Thyroid gland (tissue), 4 donors: ENCODE data around the gene NMRAL1. TPM values are rescaled to one million over a fixed set of nuclear protein-coding genes. Genes with fewer than 3 reads are reported as not detected.

Experiments used
- DNase-seq, 2 donors: peaks; one replicate each; pipeline ENCODE4 v3.0.0-alpha.2; 2019
- H3K27ac ChIP-seq, 3 donors: fragments of 200-600 bp; sonication (generic); 1 replicate in 2 of 3; 2 replicates in 1 of 3; pipeline ENCODE4 v1.5.1; 2016 to 2019; ENCODE audit warnings: mild to moderate bottlenecking in 1 of 3, moderate library complexity in 1 of 3
- H3K27me3 ChIP-seq: fragments of 200-600 bp; sonication (generic); one replicate; pipeline ENCODE4 v1.5.1; 2019
- H3K36me3 ChIP-seq, 2 donors: fragments of 200-600 bp; sonication (generic); one replicate each; pipeline ENCODE4 v1.5.1; 2016 to 2019
- H3K4me1 ChIP-seq, 2 donors: fragments of 200-600 bp; sonication (generic); one replicate each; pipeline ENCODE4 v1.5.1; 2017 to 2019
- H3K4me3 ChIP-seq, 3 donors: fragments of 200-600 bp; sonication (generic); replicated peaks in 1 of 3; 1 replicate in 2 of 3; 2 replicates in 1 of 3; pipeline ENCODE4 v1.5.1; 2016; ENCODE audit warnings: mild to moderate bottlenecking in 1 of 3
- H3K9me3 ChIP-seq: fragments of 200-600 bp; sonication (generic); one replicate; pipeline ENCODE4 v1.5.1; 2017
- POLR2A ChIP-seq, 2 donors: fragments of 450-650 bp; IDR thresholded peaks; one replicate each; pipeline ENCODE4 v1.6.1; 2017; ENCODE audit warnings: antibody characterized with exemption in 2 of 2, mild to moderate bottlenecking in 2 of 2, moderate library complexity in 1 of 2
- WGBS, 2 donors: methylation state at CpG; one replicate each; pipeline ENCODE4 v1.1.5; 2017; 5-methylcytosine and 5-hydroxymethylcytosine counted together
- intact Hi-C: fragments of 100-400 bp; cut with DNase I; formaldehyde crosslinking; loops from one replicate; pipeline ENCODE4 v1.15.1; 2023
- small RNA-seq: library from RNA; depleted of rRNA; stranded (forward); fragments of <200 nt; gene quantifications from one replicate; pipeline ENCODE3, GENCODE V24; 2016
- total RNA-seq, 4 donors: library from RNA; depleted of rRNA; stranded (reverse); fragments of >200 nt; gene quantifications; one replicate each; pipeline ENCODE4 v1.2.3, GENCODE V29; 2016
- TF ChIP-seq, protein P1 (sequence below), 6 experiments: fragments of 200-600 bp in 3 of 6; fragments of 450-650 bp in 3 of 6; sonication (generic) in 3 of 6; IDR thresholded peaks; one replicate each; pipeline ENCODE4 v1.5.1; 2016 to 2019; ENCODE audit warnings: antibody characterized with exemption in 6 of 6, mild to moderate bottlenecking in 2 of 6, inconsistent platforms in 1 of 6, moderate library complexity in 1 of 6

The NMRAL1 gene
- total RNA-seq, 4 donors from 2014 or later: 40.0 to 88.8 (median 57.6) TPM

DNA sequence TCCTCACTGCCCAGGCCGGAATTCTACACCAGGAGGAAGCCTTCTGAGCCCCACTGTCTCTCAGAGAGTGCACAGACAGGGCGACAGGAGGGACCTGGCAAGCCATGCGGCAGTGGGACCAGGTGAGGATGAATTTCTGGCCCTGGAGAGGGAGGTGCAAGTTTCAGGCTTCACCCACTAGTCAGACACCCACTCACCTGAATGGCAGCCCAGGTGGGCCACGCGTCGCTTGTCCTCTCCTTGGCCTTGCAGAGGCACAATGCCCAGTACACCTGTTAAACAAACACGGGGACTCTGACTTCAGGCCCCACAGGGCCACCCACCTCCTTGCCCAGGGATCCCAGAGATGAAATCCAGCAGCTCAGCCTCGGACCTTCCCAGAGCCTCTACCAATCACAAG is 62.3 kb downstream of the NMRAL1 start:
- Histone ChIP-seq H3K27me3 (no peaks in the 10 kb centered on the region), H3K4me3 (no peak overlapping the region), H3K27ac (no peak overlapping the region), H3K4me1 (peaks cover 10 to 13% of the 10 kb centered on the region in 2 donors), H3K9me3 (no peaks in the 10 kb centered on the region), H3K36me3 (peaks cover 12 to 14% of the 10 kb centered on the region in 2 donors)
- intact Hi-C loops: no loop called here
- WGBS, 2 donors: 87 to 94% methylated on average over 3 to 7 of the region's 8 CpGs
- TF ChIP-seq, protein P1, sequence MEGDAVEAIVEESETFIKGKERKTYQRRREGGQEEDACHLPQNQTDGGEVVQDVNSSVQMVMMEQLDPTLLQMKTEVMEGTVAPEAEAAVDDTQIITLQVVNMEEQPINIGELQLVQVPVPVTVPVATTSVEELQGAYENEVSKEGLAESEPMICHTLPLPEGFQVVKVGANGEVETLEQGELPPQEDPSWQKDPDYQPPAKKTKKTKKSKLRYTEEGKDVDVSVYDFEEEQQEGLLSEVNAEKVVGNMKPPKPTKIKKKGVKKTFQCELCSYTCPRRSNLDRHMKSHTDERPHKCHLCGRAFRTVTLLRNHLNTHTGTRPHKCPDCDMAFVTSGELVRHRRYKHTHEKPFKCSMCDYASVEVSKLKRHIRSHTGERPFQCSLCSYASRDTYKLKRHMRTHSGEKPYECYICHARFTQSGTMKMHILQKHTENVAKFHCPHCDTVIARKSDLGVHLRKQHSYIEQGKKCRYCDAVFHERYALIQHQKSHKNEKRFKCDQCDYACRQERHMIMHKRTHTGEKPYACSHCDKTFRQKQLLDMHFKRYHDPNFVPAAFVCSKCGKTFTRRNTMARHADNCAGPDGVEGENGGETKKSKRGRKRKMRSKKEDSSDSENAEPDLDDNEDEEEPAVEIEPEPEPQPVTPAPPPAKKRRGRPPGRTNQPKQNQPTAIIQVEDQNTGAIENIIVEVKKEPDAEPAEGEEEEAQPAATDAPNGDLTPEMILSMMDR (IDR thresholded peaks at IDR 0.05): no peak
- no peak for TF ChIP-seq POLR2A (IDR thresholded peaks at IDR 0.05)
- no peak for DNase-seq

Small RNA genes lying within 50 kb of the gene (small RNA-seq; reads per million reads assigned to genes)
- not detected for gene AC012676.2

Other genes starting within 250 kb of the NMRAL1 start
- gene SRL, start 232.5 kb downstream of the NMRAL1 start, total RNA-seq: 1 to 10 TPM in 1 of 4 donors, under 1 TPM in 3; 0.67 to 1.1 (median 0.84) TPM
- 1 to 10 TPM; 3.8 to 6.3 (median 5.4) TPM for gene TFAP4, start 201.6 kb downstream of the NMRAL1 start, total RNA-seq
- 1 to 10 TPM; 5.5 to 7.6 (median 6.7) TPM for gene GLIS2, start 158.6 kb downstream of the NMRAL1 start, total RNA-seq
- 10 to 100 TPM in 3 of 4 donors, 1 to 10 TPM in 1; 5.6 to 60.2 (median 27.3) TPM for gene PAM16, start 123.3 kb downstream of the NMRAL1 start, total RNA-seq
- gene VASN, start 102.8 kb downstream of the NMRAL1 start, total RNA-seq: 10 to 100 TPM; 21.9 to 47.0 (median 28.8) TPM
- 10 to 100 TPM; 17.9 to 53.7 (median 29.7) TPM for gene CORO7, start 58.0 kb downstream of the NMRAL1 start, total RNA-seq
- gene DNAJA3, start 48.8 kb downstream of the NMRAL1 start, total RNA-seq: 10 to 100 TPM; 41.0 to 61.0 (median 51.0) TPM
- gene HMOX2, start 1.8 kb upstream of the NMRAL1 start, total RNA-seq: 10 to 100 TPM; 36.0 to 63.2 (median 50.5) TPM
- 10 to 100 TPM; 15.5 to 25.4 (median 25.2) TPM for gene CDIP1, start 64.1 kb upstream of the NMRAL1 start, total RNA-seq
- under 1 TPM; 0.11 to 0.88 (median 0.62) TPM for gene C16orf96, start 81.7 kb upstream of the NMRAL1 start, total RNA-seq
- 10 to 100 TPM in 3 of 4 donors, 1 to 10 TPM in 1; 9.3 to 21.4 (median 10.9) TPM for gene UBALD1, start 140.3 kb upstream of the NMRAL1 start, total RNA-seq
- gene MGRN1, start 150.2 kb upstream of the NMRAL1 start, total RNA-seq: 10 to 100 TPM; 32.5 to 86.4 (median 57.6) TPM
- gene NUDT16L1, start 218.9 kb upstream of the NMRAL1 start, total RNA-seq: 10 to 100 TPM; 27.0 to 61.1 (median 38.9) TPM